HG03175 (cell line): ENCODE results near the gene DUSP9.
"Not testable (repeated sequence)": the region's sequence is repeated elsewhere in the genome, so short reads cannot be mapped to it uniquely, and the experiment has no call there.

Experiments
- ATAC-seq: cut with Tn5 transposase; IDR thresholded peaks from one replicate; pipeline ENCODE4 v1.9.1; 2021; ENCODE audit warnings: mild to moderate bottlenecking, moderate library complexity; ENCODE audit not compliant: unreplicated experiment

Gene DUSP9

DNA sequence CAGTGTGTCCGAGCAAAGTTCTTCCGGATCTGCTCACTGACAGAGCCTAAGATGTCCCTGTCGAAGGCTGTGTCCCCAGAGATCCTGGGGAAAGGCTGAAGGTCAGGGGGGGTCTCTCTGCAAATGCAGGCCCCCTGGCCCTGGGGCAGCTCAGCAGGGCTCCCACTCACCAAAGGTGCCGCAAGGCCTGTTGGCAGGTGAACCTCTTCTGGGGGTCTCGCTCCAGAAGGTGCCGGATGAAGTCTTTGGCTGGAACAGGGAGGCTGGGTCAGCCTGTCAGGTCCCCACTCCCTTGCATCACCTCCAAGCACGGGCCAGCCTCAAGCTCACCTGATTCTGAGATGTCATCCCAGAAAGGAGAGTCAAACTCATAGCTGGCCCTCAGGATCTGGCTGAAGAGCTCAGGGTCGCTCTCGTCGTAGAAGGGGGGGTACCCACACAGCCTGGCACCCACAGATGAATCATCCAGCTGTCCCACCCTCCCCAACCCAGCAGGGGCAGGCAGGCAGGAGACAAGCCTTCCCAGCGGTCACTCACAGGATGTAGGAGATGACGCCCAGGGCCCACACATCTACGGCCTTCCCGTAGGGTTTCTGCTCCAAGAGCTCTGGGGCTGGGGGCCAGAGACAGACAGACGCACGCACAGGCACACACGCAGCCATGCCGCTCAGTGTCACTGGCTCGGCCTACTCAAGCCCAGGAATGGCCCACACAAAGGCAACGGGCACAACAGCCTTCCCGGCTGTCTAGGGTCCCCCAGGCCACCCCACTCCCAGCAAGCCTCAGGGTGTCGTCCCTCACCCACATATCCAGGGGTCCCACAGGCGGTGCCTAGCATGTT, 24.0 kb downstream of the DUSP9 start:
- no peak for ATAC-seq

DNA sequence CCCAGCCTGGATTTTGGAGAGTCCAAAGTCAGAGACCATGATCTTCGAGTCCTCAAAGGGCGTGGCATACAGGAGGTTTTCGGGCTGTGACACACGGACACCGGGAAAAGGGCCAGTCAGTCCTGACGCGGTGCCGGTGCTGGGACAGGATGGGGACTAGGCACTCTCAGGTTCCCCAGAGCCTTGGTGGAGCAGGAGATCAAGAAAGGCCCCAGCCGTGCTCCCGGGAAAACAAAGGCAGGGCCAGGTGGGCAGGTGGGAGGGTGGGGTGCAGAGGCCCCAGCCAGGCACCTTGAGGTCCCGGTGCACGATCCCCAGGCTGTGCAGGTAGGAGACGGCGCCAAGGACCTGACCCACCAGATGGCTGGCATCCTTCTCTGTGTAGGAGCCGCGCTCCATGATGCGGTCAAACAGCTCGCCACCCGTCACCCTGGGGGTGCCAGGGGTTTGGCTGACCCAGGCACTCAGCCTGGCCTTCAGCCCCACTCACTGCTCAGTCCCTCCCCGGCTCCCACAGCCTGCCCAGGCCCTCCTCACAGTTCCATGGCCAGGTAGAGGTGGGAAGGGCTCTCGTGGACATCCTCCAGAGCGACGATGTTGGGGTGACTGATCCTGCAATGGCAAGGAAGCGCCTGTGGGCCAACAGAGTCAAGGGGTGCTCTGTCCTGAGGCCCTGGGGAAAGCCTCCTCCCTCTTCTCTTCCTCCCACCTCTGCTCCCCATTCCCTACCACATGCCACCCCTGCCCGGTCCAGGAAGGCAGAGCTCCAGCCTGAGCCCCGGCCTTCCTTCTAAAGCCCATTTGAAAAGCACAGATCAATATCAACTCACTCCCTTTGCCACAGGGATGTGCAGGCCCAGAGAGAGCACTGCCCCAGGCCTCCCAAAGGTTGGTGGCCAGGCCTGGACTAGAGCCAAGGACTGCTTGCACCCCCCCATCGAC, 24.9 kb downstream of the DUSP9 start:
- no peak for ATAC-seq

- ATAC-seq, result no peak
These were observed 25.8 kb downstream of the DUSP9 start for GRCh38 chrX:153672531-153673427.

GRCh38 chrX:153673428-153674218, 26.6 kb downstream of the DUSP9 start, which contains the start of gene PNCK:
TSS of gene PNCK (minus strand) at chrX:153673813. CDS start at chrX:153673076, 737 bp downstream.
- ATAC-seq, result no peak

GRCh38 chrX:153674219-153674851, 27.3 kb downstream of the DUSP9 start:
- no peak for ATAC-seq

DNA sequence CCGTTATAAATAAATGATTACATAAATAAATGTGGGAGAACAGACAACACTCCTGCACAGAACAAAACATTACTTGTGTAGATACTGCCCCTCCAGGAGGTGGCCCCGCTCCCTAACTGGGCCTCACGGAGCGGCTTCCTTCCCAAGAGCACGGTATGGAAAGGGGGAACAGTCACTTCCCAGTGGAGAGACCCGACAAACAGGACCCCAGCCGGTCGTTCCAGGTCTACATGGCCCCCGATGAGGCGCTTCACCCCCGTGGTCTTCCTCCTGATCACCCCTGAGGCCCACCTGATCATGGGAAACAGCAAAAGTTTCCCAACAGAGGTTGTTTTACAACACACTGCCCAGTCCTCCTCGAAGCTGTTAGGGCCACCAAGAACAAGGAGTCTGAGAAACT, 34.2 kb downstream of the DUSP9 start:
- no peak for ATAC-seq

DNA sequence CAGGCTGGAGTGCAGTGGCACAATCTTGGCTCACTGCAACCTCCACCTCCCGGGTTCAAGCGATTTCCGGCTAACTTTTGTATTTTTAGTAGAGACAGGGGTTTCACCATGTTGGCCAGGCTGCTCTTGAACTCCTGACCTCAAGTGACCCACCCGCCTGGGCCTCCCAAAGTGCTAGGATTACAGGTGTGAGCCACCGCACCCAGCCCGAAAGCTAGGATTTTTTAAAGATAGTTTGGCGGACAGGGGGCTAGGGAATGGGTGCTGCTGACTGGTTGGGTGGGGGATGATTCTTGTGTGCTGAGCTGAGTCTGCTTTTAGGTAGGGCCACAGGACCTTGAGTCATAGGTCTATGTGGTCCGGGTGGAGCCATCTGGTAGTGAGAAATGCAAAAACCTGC, 36.5 kb downstream of the DUSP9 start:
- ATAC-seq, result not testable (repeated sequence)

GRCh38 chrX:153684467-153685155, 37.6 kb downstream of the DUSP9 start:
- no peak for ATAC-seq

GRCh38 chrX:153685156-153685536, 38.1 kb downstream of the DUSP9 start:
- no peak for ATAC-seq

DNA sequence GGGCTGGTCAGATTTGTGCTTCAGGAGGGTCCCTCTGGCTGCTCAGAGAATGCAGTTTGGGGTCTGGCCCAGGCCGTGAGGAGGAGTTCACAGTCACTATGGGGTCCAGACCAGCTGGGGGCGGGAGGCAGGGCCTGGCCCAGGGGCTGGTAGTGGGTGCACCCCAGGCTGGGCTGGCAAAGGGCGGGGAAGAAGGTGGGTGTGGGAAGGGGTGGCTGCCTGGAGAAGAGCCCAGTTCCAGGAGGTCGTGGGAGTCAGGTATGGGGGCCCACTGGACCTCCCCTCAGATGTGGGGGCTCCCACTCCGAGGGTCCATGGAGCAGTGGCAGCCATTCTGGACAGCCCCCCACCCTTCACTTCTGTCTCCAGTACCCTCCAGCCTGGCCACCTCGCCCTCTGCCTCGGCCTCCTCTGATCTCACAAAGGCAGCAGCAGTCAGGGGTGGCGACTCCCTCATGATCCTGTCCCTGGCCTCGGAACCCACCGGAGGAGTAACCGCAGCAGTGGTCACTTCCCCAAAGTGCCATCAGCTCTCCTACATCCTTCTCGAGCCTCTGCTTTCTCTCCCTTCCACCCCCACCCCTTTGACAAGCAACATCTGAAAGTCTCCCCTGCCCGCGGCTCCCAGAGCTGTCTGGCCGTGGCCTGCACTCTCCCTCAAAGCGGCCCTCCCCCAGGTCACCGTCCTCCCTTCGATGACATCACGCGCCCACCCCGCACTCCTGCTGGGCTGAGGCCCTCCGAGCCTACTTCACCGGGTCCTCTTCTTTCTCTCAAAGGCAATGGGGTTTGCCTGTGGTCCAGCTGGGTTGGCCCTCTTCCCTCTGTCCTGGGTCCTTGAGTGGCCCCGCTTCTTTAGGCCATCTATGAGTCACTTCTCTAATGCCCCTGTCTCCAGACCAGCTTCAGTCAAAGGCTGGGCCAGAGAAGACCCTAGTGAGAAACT, 39.0 kb downstream of the DUSP9 start:
- ATAC-seq, result no peak

DNA sequence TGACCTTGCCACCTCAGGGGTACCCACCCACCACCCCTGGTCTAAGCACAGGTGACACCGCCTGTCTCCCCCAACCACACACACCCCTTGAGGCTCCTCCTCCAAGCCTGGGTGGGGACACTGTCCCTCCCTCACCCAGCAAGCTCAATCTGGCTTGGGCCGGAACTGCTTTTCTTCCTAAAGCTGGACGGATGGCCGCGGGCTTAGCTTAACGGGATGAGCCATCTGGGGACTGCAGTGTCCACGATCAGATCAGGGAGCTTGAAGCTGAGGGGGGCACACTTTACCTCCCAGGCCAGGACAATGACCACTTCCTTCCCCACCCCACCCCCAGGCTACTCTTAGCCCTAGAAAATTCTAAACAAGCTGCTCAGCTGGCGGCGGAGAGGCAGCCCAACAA, 39.7 kb downstream of the DUSP9 start:
- ATAC-seq, result no peak

DNA sequence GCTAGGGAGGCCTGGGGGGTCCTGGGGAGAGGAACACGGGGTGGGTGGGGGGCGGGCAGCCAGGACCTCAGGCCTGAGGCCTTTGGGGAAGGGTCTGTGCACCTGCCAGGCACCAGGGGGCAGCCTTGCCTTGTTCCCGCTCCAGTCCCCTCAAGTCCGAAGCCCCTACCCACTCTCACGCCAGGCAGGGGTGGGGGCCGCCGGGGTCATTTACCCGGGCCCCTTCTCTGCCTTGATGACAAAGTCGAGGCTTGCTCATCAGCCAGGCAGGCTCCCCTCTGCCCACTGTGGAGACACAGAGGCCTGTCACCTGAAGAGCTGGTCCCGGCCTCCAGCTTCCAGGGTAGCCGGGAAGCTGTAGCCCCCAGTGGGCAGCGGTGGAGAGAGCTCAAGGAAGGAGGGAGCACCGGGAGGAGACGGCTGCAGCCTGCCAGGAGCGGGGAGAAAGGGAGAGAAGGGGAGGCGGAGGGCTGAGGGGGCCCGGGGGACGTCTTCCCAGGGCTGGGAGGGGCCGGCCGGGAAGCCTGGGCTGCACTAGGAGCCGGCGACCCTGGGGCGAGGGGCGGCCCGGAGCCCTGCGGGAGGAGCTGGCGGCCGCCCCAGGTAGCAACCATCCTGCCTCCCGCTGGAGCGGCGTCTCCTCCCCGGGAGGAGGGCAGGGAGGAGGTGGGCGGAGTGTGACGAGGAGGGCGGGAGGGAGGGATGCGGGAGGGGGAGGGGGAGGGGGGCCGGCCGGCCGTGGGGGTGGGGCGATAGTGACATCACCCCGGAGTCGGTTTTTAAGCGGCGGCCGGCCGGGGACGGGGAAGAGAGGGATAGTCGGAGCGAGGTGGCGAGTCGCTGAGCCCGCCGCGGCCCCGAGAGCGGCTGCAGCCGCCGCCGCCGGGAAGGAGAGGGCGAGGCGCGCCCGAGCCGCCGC, 40.4 kb downstream of the DUSP9 start, which contains the start of gene SLC6A8:
Gene SLC6A8, plus strand, starts transcription at position 806 of the 919 bp plus-strand sequence. CDS start 649 bp downstream, outside the sequence.
- no peak for ATAC-seq

GRCh38 chrX:153688071-153688470, 41.1 kb downstream of the DUSP9 start:
- no peak for ATAC-seq

GRCh38 chrX:153688506-153688905, 41.5 kb downstream of the DUSP9 start:
- no peak for ATAC-seq

GRCh38 chrX:153688911-153689590, 42.0 kb downstream of the DUSP9 start:
- no peak for ATAC-seq
